HG03558 (cell line): ENCODE measurements around the gene DNAJC6.

Source experiments
- ATAC-seq: cut with Tn5 transposase; IDR thresholded peaks from one replicate; pipeline ENCODE4 v1.9.1; 2021; ENCODE audit warnings: moderate number of reproducible peaks; ENCODE audit not compliant: unreplicated experiment; ENCODE audit errors: extremely low read depth

DNAJC6 gene

GRCh38 chr1:65395887-65396612 is 86.7 kb downstream of the DNAJC6 start:
- ATAC-seq = no peak

GRCh38 chr1:65398083-65398482 is 88.7 kb downstream of the DNAJC6 start:
- ATAC-seq = no peak

- no peak for ATAC-seq
Measured at GRCh38 chr1:65399003-65399402, 89.7 kb downstream of the DNAJC6 start.

- no peak for ATAC-seq
Measured at GRCh38 chr1:65401612-65402011, 92.3 kb downstream of the DNAJC6 start.

- ATAC-seq = no peak
Measured at GRCh38 chr1:65404941-65405340, 95.6 kb downstream of the DNAJC6 start.

GRCh38 chr1:65407877-65408276 is 98.5 kb downstream of the DNAJC6 start:
- no peak for ATAC-seq

GRCh38 chr1:65409314-65409713 is 100.0 kb downstream of the DNAJC6 start:
- no peak for ATAC-seq

GRCh38 chr1:65409816-65410326 is 100.5 kb downstream of the DNAJC6 start:
- no peak for ATAC-seq

GRCh38 chr1:65412256-65412983 is 103.1 kb downstream of the DNAJC6 start:
- ATAC-seq = no peak

- ATAC-seq = no peak
Measured at GRCh38 chr1:65412984-65413375, 103.6 kb downstream of the DNAJC6 start.

- no peak for ATAC-seq
Measured at GRCh38 chr1:65414538-65414937, 105.2 kb downstream of the DNAJC6 start.

- ATAC-seq = no peak
Measured at GRCh38 chr1:65416767-65417166, 107.4 kb downstream of the DNAJC6 start.

- no peak for ATAC-seq
Measured at GRCh38 chr1:65417729-65418128, 108.4 kb downstream of the DNAJC6 start.

- ATAC-seq = no peak
Measured at GRCh38 chr1:65418522-65419185, 109.3 kb downstream of the DNAJC6 start.

GRCh38 chr1:65419681-65420589 is 110.6 kb downstream of the DNAJC6 start:
- ATAC-seq = peak; percentile 86

- peak; percentile 15 for ATAC-seq
Measured at GRCh38 chr1:65420590-65421350, 111.4 kb downstream of the DNAJC6 start, which contains the start of the genes LEPR and LEPROT. LEPR (plus strand) TSS chr1:65420668; CDS start chr1:65565566, 144,898 bp downstream. LEPROT (plus strand) TSS chr1:65420668; CDS start chr1:65420725, 57 bp downstream.

GRCh38 chr1:65421351-65422025 is 112.1 kb downstream of the DNAJC6 start:
- no peak for ATAC-seq
